Endothelial cell of umbilical vein (primary cell): Measurements from ENCODE around the gene BRSK2. TPM values are rescaled to one million over a fixed set of nuclear protein-coding genes. Genes with fewer than 3 reads are reported as not detected.

Experiments used
- BruUV-seq: library from RNA; stranded (reverse); fragments of 400-500 nt; replicated peaks from 2 replicates; lab custom pipeline; 2021; lab: Mats Ljungman, UMichigan
- CTCF ChIA-PET: fragments of 300-600, 350-600 bp; sonication (Branson Sonifier 250); formaldehyde crosslinking; loops from one replicate; lab custom pipeline; 2021; ENCODE audit warnings: antibody characterized with exemption, inconsistent platforms; lab: Charles Lee
- POLR2A ChIA-PET: fragments of 300-600, 350-600 bp; sonication (Branson Sonifier 250); formaldehyde crosslinking; loops from one replicate; lab custom pipeline; 2021; ENCODE audit warnings: antibody characterized with exemption, inconsistent platforms; lab: Charles Lee
- DNase-seq: peaks from one replicate; pipeline ENCODE4 v3.0.0-alpha.2; 2011; ENCODE audit warnings: low read depth, low spot score
- FAIRE-seq: peaks from 2 replicates; lab custom pipeline; 2011; peaks lifted over from hg19 to GRCh38; lab: Jason Lieb, UNC
- H2AFZ ChIP-seq: 2 replicates; pipeline ENCODE4 v1.6.0; 2012; ENCODE audit warnings: low read depth, low read length, control low read depth, inconsistent platforms
- H3K27ac ChIP-seq: 2 replicates; pipeline ENCODE4 v1.5.1; 2011; ENCODE audit warnings: low read depth, mild to moderate bottlenecking, control low read depth, low read length, moderate library complexity; ENCODE audit not compliant: insufficient read depth
- H3K27me3 ChIP-seq, 2 experiments: 2 replicates each; pipeline versions ENCODE4 v1.6.0 to v1.6.1; 2011; ENCODE audit warnings: low read length in 2 of 2, mixed read lengths in 1 of 2; ENCODE audit not compliant: control insufficient read depth in 2 of 2, insufficient read depth in 2 of 2
- H3K36me3 ChIP-seq, 2 experiments: 2 replicates in 1 of 2; 3 replicates in 1 of 2; pipeline ENCODE4 v1.5.1; 2011; ENCODE audit warnings: low read length in 2 of 2, mild to moderate bottlenecking in 1 of 2, moderate library complexity in 1 of 2; ENCODE audit not compliant: control insufficient read depth in 2 of 2, insufficient read depth in 2 of 2; ENCODE audit errors: extremely low read depth in 1 of 2
- H3K4me1 ChIP-seq: 3 replicates; pipeline ENCODE4 v1.5.1; 2011; ENCODE audit warnings: mild to moderate bottlenecking, low read length; ENCODE audit not compliant: control insufficient read depth, insufficient read depth; ENCODE audit errors: extremely low read depth
- H3K4me2 ChIP-seq: 2 replicates; pipeline ENCODE4 v1.6.1; 2011; ENCODE audit warnings: low read length, control low read depth, mixed read lengths; ENCODE audit not compliant: insufficient read depth
- H3K4me3 ChIP-seq, 3 experiments: fragments of 200-600 bp in 1 of 3; sonication (generic), shearing (Covaris generic) in 1 of 3; replicated peaks in 1 of 3; 2 replicates each; pipeline ENCODE4 v1.5.1; 2011 to 2016; ENCODE audit warnings: control low read depth in 3 of 3, low read length in 3 of 3, mild to moderate bottlenecking in 2 of 3, inconsistent platforms in 1 of 3, low read depth in 1 of 3, moderate library complexity in 1 of 3; ENCODE audit not compliant: insufficient read depth in 1 of 3
- H3K79me2 ChIP-seq: 2 replicates; pipeline ENCODE4 v1.6.0; 2012; ENCODE audit warnings: low read length, inconsistent platforms; ENCODE audit not compliant: control insufficient read depth, insufficient read depth
- H3K9ac ChIP-seq: replicated peaks from 2 replicates; pipeline ENCODE3; 2011; ENCODE audit warnings: low read length, control low read depth; ENCODE audit not compliant: insufficient read depth; ENCODE audit errors: extremely low read depth
- H3K9me1 ChIP-seq: replicated peaks from 3 replicates; pipeline ENCODE4 v1.6.0; 2011; ENCODE audit warnings: mild to moderate bottlenecking, low read length; ENCODE audit not compliant: control insufficient read depth, insufficient read depth; ENCODE audit errors: extremely low read depth
- H3K9me3 ChIP-seq: replicated peaks from 2 replicates; pipeline ENCODE4 v1.5.1; 2012; ENCODE audit warnings: low read length, inconsistent platforms; ENCODE audit not compliant: control insufficient read depth, insufficient read depth
- H4K20me1 ChIP-seq: replicated peaks from 2 replicates; pipeline ENCODE3; 2011; ENCODE audit warnings: mild to moderate bottlenecking, low read length; ENCODE audit not compliant: control insufficient read depth, insufficient read depth; ENCODE audit errors: extremely low read depth
- CTCF ChIP-seq, 2 donors: IDR thresholded peaks; 1 replicate in 1 of 2; 2 replicates in 1 of 2; pipeline ENCODE4 v1.5.1; 2011; ENCODE audit warnings: low read length in 2 of 2, mild to moderate bottlenecking in 2 of 2, moderate library complexity in 2 of 2, control low read depth in 1 of 2, inconsistent platforms in 1 of 2, low read depth in 1 of 2; ENCODE audit not compliant: insufficient read depth in 1 of 2; ENCODE audit errors: extremely low read depth in 1 of 2
- EZH2 ChIP-seq: IDR thresholded peaks from 2 replicates; pipeline ENCODE4 v1.6.1; 2012; ENCODE audit warnings: borderline replicate concordance, low read depth, mild to moderate bottlenecking, moderate library complexity, low read length, inconsistent platforms; ENCODE audit not compliant: severe bottlenecking
- FOS ChIP-seq: IDR thresholded peaks from 2 replicates; pipeline ENCODE4 v1.6.1; 2011; ENCODE audit warnings: mild to moderate bottlenecking, low read length, moderate library complexity, borderline replicate concordance; ENCODE audit not compliant: insufficient read depth
- GATA2 ChIP-seq: IDR thresholded peaks from 2 replicates; pipeline ENCODE4 v1.7.0; 2011; ENCODE audit warnings: low read depth, mild to moderate bottlenecking, moderate library complexity, mixed read lengths, low read length; ENCODE audit not compliant: insufficient read length, insufficient read depth
- MAX ChIP-seq: IDR thresholded peaks from 2 replicates; pipeline ENCODE4 v1.6.1; 2011; ENCODE audit not compliant: insufficient read depth, insufficient read length
- POLR2A ChIP-seq: IDR thresholded peaks from 2 replicates; pipeline ENCODE4 v1.6.1; 2012; ENCODE audit warnings: low read depth, mild to moderate bottlenecking, control low read depth, low read length
- POLR2AphosphoS5 ChIP-seq: IDR thresholded peaks from 2 replicates; pipeline ENCODE4 v1.6.1; 2012; ENCODE audit warnings: low read depth, mild to moderate bottlenecking, control low read depth, low read length, moderate library complexity; ENCODE audit not compliant: insufficient read depth
- dilution Hi-C: fragments of 300-500 bp; cut with MboI; formaldehyde crosslinking; loops from one replicate; pipeline ENCODE4 v1.15.0; 2019; ENCODE audit warnings: low sequenced_read_pairs; ENCODE audit not compliant: extremely low pct_ligation_motif_present
- intact Hi-C: fragments of 100-400 bp; cut with micrococcal nuclease; formaldehyde crosslinking; loops from one replicate; pipeline ENCODE4 v1.10.0; 2022
- polyA plus RNA-seq, 4 experiments: library from polyadenylated mRNA; depleted of rRNA in 3 of 4; stranded (reverse) in 3 of 4; unstranded in 1 of 4; fragments of >200 nt; gene quantifications; 2 replicates each; pipeline versions ENCODE4 v1.2.1 to v1.2.3, GENCODE V29; 2011 to 2012; ENCODE audit warnings: missing spikeins in 1 of 4
- total RNA-seq: library from RNA; stranded (reverse); gene quantifications from 2 replicates; pipeline ENCODE4 v1.2.3, GENCODE V29; 2021

BRSK2 gene
- total and polyA plus RNA-seq, 2 donors (not counting 3 experiments of a cell fraction or from before 2014, with no cell fraction given): 0.08 to 0.20 TPM

GRCh38 chr11:1468002-1468401, 78.3 kb downstream of the BRSK2 start:
- H3K9ac ChIP-seq: no peak overlapping the region
- H3K79me2 ChIP-seq: no peaks in the 10 kb centered on the region
- no peaks in the 10 kb centered on the region for H3K4me1 ChIP-seq
- BruUV-seq: no TSS peak
- ChIA-PET POLR2A (no interaction called here), CTCF (no interaction called here)
- dilution Hi-C loops (no loop called here), intact Hi-C loops (no loop called here)
- H3K4me2 ChIP-seq: no peak overlapping the region
- H3K9me3 ChIP-seq: no peaks in the 10 kb centered on the region
- H3K27ac ChIP-seq: no peak overlapping the region
- FAIRE-seq (no peak), DNase-seq (no peak)
- no peaks in the 10 kb centered on the region for H4K20me1 ChIP-seq
- no peaks in the 10 kb centered on the region for H3K9me1 ChIP-seq
- H3K4me3 ChIP-seq: no peak overlapping the region
- H2AFZ ChIP-seq: no peak overlapping the region
- H3K36me3 ChIP-seq: peaks cover 0 to 4% of the 10 kb centered on the region in 2 experiments
- H3K27me3 ChIP-seq: no peaks in the 10 kb centered on the region
- no peak for TF ChIP-seq CTCF (IDR thresholded peaks at IDR 0.05; ENCODE audit: extremely low read depth in 1 of 2, insufficient read depth in 1 of 2, low read depth in 1 of 2, low read length in 2 of 2)
- no peak for TF ChIP-seq MAX
- TF ChIP-seq EZH2: no peak
- TF ChIP-seq GATA2: no peak
- TF ChIP-seq POLR2AphosphoS5: no peak
- no peak for TF ChIP-seq FOS
- TF ChIP-seq POLR2A: no peak
